Prostate gland (tissue), 2 donors: ENCODE data around the gene FCHSD2. TPM values are rescaled to one million over a fixed set of nuclear protein-coding genes. Genes with fewer than 3 reads are reported as not detected.

Experiments
- DNase-seq: peaks from one replicate; pipeline ENCODE4 v3.0.0-alpha.2; 2019; ENCODE audit warnings: low spot score
- H3K27ac ChIP-seq, 2 donors: fragments of 200-600 bp; sonication (generic); 2 replicates each; pipeline ENCODE4 v1.5.1; 2017 to 2019
- H3K27me3 ChIP-seq: fragments of 200-600 bp; sonication (generic); replicated peaks from 2 replicates; pipeline ENCODE4 v1.5.1; 2019; ENCODE audit not compliant: insufficient read depth
- H3K36me3 ChIP-seq, 2 donors: fragments of 200-600 bp; sonication (generic); 1 replicate in 1 of 2; 2 replicates in 1 of 2; pipeline versions ENCODE4 v1.5.1 to v1.8.1; 2017 to 2019
- H3K4me1 ChIP-seq: fragments of 200-600 bp; sonication (generic); replicated peaks from 2 replicates; pipeline ENCODE4 v1.5.1; 2019
- H3K4me3 ChIP-seq, 2 donors: fragments of 200-600 bp; sonication (generic); 2 replicates each; pipeline ENCODE4 v1.5.1; 2017 to 2019
- H3K9me3 ChIP-seq: fragments of 200-600 bp; sonication (generic); 2 replicates; pipeline ENCODE4 v1.5.1; 2017
- CTCF ChIP-seq, 4 experiments: fragments of 200-600 bp in 2 of 4; fragments of 450-650 bp in 2 of 4; sonication (generic) in 2 of 4; IDR thresholded peaks; 1 replicate in 3 of 4; 2 replicates in 1 of 4; pipeline ENCODE4 v1.5.1; 2016 to 2019; ENCODE audit warnings: antibody characterized with exemption in 4 of 4, mild to moderate bottlenecking in 2 of 4, moderate library complexity in 2 of 4
- POLR2A ChIP-seq: fragments of 450-650 bp; IDR thresholded peaks from one replicate; pipeline ENCODE4 v1.6.1; 2016; ENCODE audit warnings: antibody characterized with exemption, mild to moderate bottlenecking
- POLR2AphosphoS5 ChIP-seq: sonication (generic); formaldehyde crosslinking; IDR thresholded peaks from one replicate; pipeline ENCODE4 v1.6.1; 2017; ENCODE audit warnings: antibody characterized with exemption
- WGBS: methylation state at CpG from one replicate; pipeline ENCODE4 v1.1.5; 2018; 5-methylcytosine and 5-hydroxymethylcytosine counted together
- intact Hi-C: fragments of 100-400 bp; cut with DNase I; formaldehyde crosslinking; loops from one replicate; pipeline ENCODE4 v1.14.2; 2022
- total RNA-seq, 2 donors: library from RNA; depleted of rRNA; stranded (reverse); fragments of >200 nt; gene quantifications; one replicate each; pipeline ENCODE4 v1.1.0, GENCODE V29; 2016

Gene FCHSD2
- total RNA-seq, 2 donors from 2014 or later: 9.9 to 45.3 TPM

GRCh38 chr11:72930008-72930407 lies 212.1 kb downstream of the FCHSD2 start:
- no peak overlapping the region for H3K27ac ChIP-seq
- 53% methylated on average over 2 of the region's 2 CpGs for WGBS
- no peaks in the 10 kb centered on the region for H3K9me3 ChIP-seq
- no peaks in the 10 kb centered on the region for H3K27me3 ChIP-seq
- H3K4me3 ChIP-seq: no peak overlapping the region
- no peaks in the 10 kb centered on the region for H3K4me1 ChIP-seq
- TF ChIP-seq POLR2A (no peak), POLR2AphosphoS5 (no peak), CTCF (IDR thresholded peaks at IDR 0.05) (no peak)
- DNase-seq: no peak
- intact Hi-C loops: no loop called here
- H3K36me3 ChIP-seq: no peaks in the 10 kb centered on the region

- Histone ChIP-seq H3K27ac (no peak overlapping the region), H3K36me3 (no peaks in the 10 kb centered on the region), H3K27me3 (no peaks in the 10 kb centered on the region), H3K4me1 (no peaks in the 10 kb centered on the region), H3K9me3 (no peaks in the 10 kb centered on the region), H3K4me3 (no peak overlapping the region)
- WGBS: 88% methylated on average over 1 of the region's 1 CpG
- DNase-seq: no peak
- intact Hi-C loops: no loop called here
- TF ChIP-seq CTCF (IDR thresholded peaks at IDR 0.05) (no peak), POLR2AphosphoS5 (no peak), POLR2A (no peak)
These were observed 212.9 kb downstream of the FCHSD2 start for GRCh38 chr11:72929256-72929655.

- Histone ChIP-seq H3K9me3 (no peaks in the 10 kb centered on the region), H3K27ac (no peak overlapping the region), H3K36me3 (no peaks in the 10 kb centered on the region), H3K4me3 (no peak overlapping the region), H3K27me3 (no peaks in the 10 kb centered on the region), H3K4me1 (no peaks in the 10 kb centered on the region)
- intact Hi-C loops: no loop called here
- no peak for TF ChIP-seq POLR2A
- no peak for TF ChIP-seq POLR2AphosphoS5
- TF ChIP-seq CTCF (IDR thresholded peaks at IDR 0.05): no peak
- DNase-seq: no peak
These were observed 214.7 kb downstream of the FCHSD2 start for GRCh38 chr11:72927380-72927779.

GRCh38 chr11:72926076-72926475 lies 216.0 kb downstream of the FCHSD2 start:
- no peak for DNase-seq
- H3K9me3 ChIP-seq: no peaks in the 10 kb centered on the region
- WGBS: 100% methylated on average over 1 of the region's 1 CpG
- no peak overlapping the region for H3K27ac ChIP-seq
- no peaks in the 10 kb centered on the region for H3K27me3 ChIP-seq
- intact Hi-C loops: no loop called here
- no peak overlapping the region for H3K4me3 ChIP-seq
- no peaks in the 10 kb centered on the region for H3K36me3 ChIP-seq
- TF ChIP-seq POLR2AphosphoS5: no peak
- no peak for TF ChIP-seq POLR2A
- no peak for TF ChIP-seq CTCF (IDR thresholded peaks at IDR 0.05)
- H3K4me1 ChIP-seq: no peaks in the 10 kb centered on the region

GRCh38 chr11:72925656-72926055 lies 216.5 kb downstream of the FCHSD2 start:
- H3K27ac ChIP-seq: no peak overlapping the region
- H3K9me3 ChIP-seq: no peaks in the 10 kb centered on the region
- no peak overlapping the region for H3K4me3 ChIP-seq
- H3K27me3 ChIP-seq: no peaks in the 10 kb centered on the region
- DNase-seq: no peak
- WGBS: 95% methylated on average over 9 of the region's 9 CpGs
- intact Hi-C loops: no loop called here
- no peaks in the 10 kb centered on the region for H3K36me3 ChIP-seq
- TF ChIP-seq POLR2A: no peak
- no peak for TF ChIP-seq POLR2AphosphoS5
- TF ChIP-seq CTCF (IDR thresholded peaks at IDR 0.05): no peak
- no peaks in the 10 kb centered on the region for H3K4me1 ChIP-seq
